Endothelial cell of umbilical vein (primary cell): ENCODE measurements around the gene ST6GALNAC4. TPM values are rescaled to one million over a fixed set of nuclear protein-coding genes. Genes with fewer than 3 reads are reported as not detected.

Source experiments
- BruUV-seq: library from RNA; stranded (reverse); fragments of 400-500 nt; replicated peaks from 2 replicates; lab custom pipeline; 2021; lab: Mats Ljungman, UMichigan
- CTCF ChIA-PET: fragments of 300-600, 350-600 bp; sonication (Branson Sonifier 250); formaldehyde crosslinking; loops from one replicate; lab custom pipeline; 2021; ENCODE audit warnings: antibody characterized with exemption, inconsistent platforms; lab: Charles Lee
- POLR2A ChIA-PET: fragments of 300-600, 350-600 bp; sonication (Branson Sonifier 250); formaldehyde crosslinking; loops from one replicate; lab custom pipeline; 2021; ENCODE audit warnings: antibody characterized with exemption, inconsistent platforms; lab: Charles Lee
- DNase-seq: peaks from one replicate; pipeline ENCODE4 v3.0.0-alpha.2; 2011; ENCODE audit warnings: low read depth, low spot score
- FAIRE-seq: peaks from 2 replicates; lab custom pipeline; 2011; peaks lifted over from hg19 to GRCh38; lab: Jason Lieb, UNC
- H2AFZ ChIP-seq: 2 replicates; pipeline ENCODE4 v1.6.0; 2012; ENCODE audit warnings: low read depth, low read length, control low read depth, inconsistent platforms
- H3K27ac ChIP-seq: 2 replicates; pipeline ENCODE4 v1.5.1; 2011; ENCODE audit warnings: low read depth, mild to moderate bottlenecking, control low read depth, low read length, moderate library complexity; ENCODE audit not compliant: insufficient read depth
- H3K27me3 ChIP-seq, 2 experiments: 2 replicates each; pipeline versions ENCODE4 v1.6.0 to v1.6.1; 2011; ENCODE audit warnings: low read length in 2 of 2, mixed read lengths in 1 of 2; ENCODE audit not compliant: control insufficient read depth in 2 of 2, insufficient read depth in 2 of 2
- H3K36me3 ChIP-seq, 2 experiments: 2 replicates in 1 of 2; 3 replicates in 1 of 2; pipeline ENCODE4 v1.5.1; 2011; ENCODE audit warnings: low read length in 2 of 2, mild to moderate bottlenecking in 1 of 2, moderate library complexity in 1 of 2; ENCODE audit not compliant: control insufficient read depth in 2 of 2, insufficient read depth in 2 of 2; ENCODE audit errors: extremely low read depth in 1 of 2
- H3K4me1 ChIP-seq: 3 replicates; pipeline ENCODE4 v1.5.1; 2011; ENCODE audit warnings: mild to moderate bottlenecking, low read length; ENCODE audit not compliant: control insufficient read depth, insufficient read depth; ENCODE audit errors: extremely low read depth
- H3K4me2 ChIP-seq: 2 replicates; pipeline ENCODE4 v1.6.1; 2011; ENCODE audit warnings: low read length, control low read depth, mixed read lengths; ENCODE audit not compliant: insufficient read depth
- H3K4me3 ChIP-seq, 3 experiments: fragments of 200-600 bp in 1 of 3; sonication (generic), shearing (Covaris generic) in 1 of 3; replicated peaks in 1 of 3; 2 replicates each; pipeline ENCODE4 v1.5.1; 2011 to 2016; ENCODE audit warnings: control low read depth in 3 of 3, low read length in 3 of 3, mild to moderate bottlenecking in 2 of 3, inconsistent platforms in 1 of 3, low read depth in 1 of 3, moderate library complexity in 1 of 3; ENCODE audit not compliant: insufficient read depth in 1 of 3
- H3K79me2 ChIP-seq: 2 replicates; pipeline ENCODE4 v1.6.0; 2012; ENCODE audit warnings: low read length, inconsistent platforms; ENCODE audit not compliant: control insufficient read depth, insufficient read depth
- H3K9ac ChIP-seq: replicated peaks from 2 replicates; pipeline ENCODE3; 2011; ENCODE audit warnings: low read length, control low read depth; ENCODE audit not compliant: insufficient read depth; ENCODE audit errors: extremely low read depth
- H3K9me1 ChIP-seq: replicated peaks from 3 replicates; pipeline ENCODE4 v1.6.0; 2011; ENCODE audit warnings: mild to moderate bottlenecking, low read length; ENCODE audit not compliant: control insufficient read depth, insufficient read depth; ENCODE audit errors: extremely low read depth
- H3K9me3 ChIP-seq: replicated peaks from 2 replicates; pipeline ENCODE4 v1.5.1; 2012; ENCODE audit warnings: low read length, inconsistent platforms; ENCODE audit not compliant: control insufficient read depth, insufficient read depth
- H4K20me1 ChIP-seq: replicated peaks from 2 replicates; pipeline ENCODE3; 2011; ENCODE audit warnings: mild to moderate bottlenecking, low read length; ENCODE audit not compliant: control insufficient read depth, insufficient read depth; ENCODE audit errors: extremely low read depth
- EZH2 ChIP-seq: IDR thresholded peaks from 2 replicates; pipeline ENCODE4 v1.6.1; 2012; ENCODE audit warnings: borderline replicate concordance, low read depth, mild to moderate bottlenecking, moderate library complexity, low read length, inconsistent platforms; ENCODE audit not compliant: severe bottlenecking
- FOS ChIP-seq: IDR thresholded peaks from 2 replicates; pipeline ENCODE4 v1.6.1; 2011; ENCODE audit warnings: mild to moderate bottlenecking, low read length, moderate library complexity, borderline replicate concordance; ENCODE audit not compliant: insufficient read depth
- GATA2 ChIP-seq: IDR thresholded peaks from 2 replicates; pipeline ENCODE4 v1.7.0; 2011; ENCODE audit warnings: low read depth, mild to moderate bottlenecking, moderate library complexity, mixed read lengths, low read length; ENCODE audit not compliant: insufficient read length, insufficient read depth
- JUN ChIP-seq: IDR thresholded peaks from 2 replicates; pipeline ENCODE4 v1.6.1; 2011; ENCODE audit warnings: borderline replicate concordance, low read depth; ENCODE audit not compliant: insufficient read length, insufficient read depth
- MYC ChIP-seq: IDR thresholded peaks from one replicate; pipeline ENCODE4 v1.6.1; 2011; ENCODE audit warnings: mild to moderate bottlenecking, low read depth, low read length
- POLR2A ChIP-seq: IDR thresholded peaks from 2 replicates; pipeline ENCODE4 v1.6.1; 2012; ENCODE audit warnings: low read depth, mild to moderate bottlenecking, control low read depth, low read length
- POLR2AphosphoS5 ChIP-seq: IDR thresholded peaks from 2 replicates; pipeline ENCODE4 v1.6.1; 2012; ENCODE audit warnings: low read depth, mild to moderate bottlenecking, control low read depth, low read length, moderate library complexity; ENCODE audit not compliant: insufficient read depth
- dilution Hi-C: fragments of 300-500 bp; cut with MboI; formaldehyde crosslinking; loops from one replicate; pipeline ENCODE4 v1.15.0; 2019; ENCODE audit warnings: low sequenced_read_pairs; ENCODE audit not compliant: extremely low pct_ligation_motif_present
- intact Hi-C: fragments of 100-400 bp; cut with micrococcal nuclease; formaldehyde crosslinking; loops from one replicate; pipeline ENCODE4 v1.10.0; 2022
- polyA plus RNA-seq, 4 experiments: library from polyadenylated mRNA; depleted of rRNA in 3 of 4; stranded (reverse) in 3 of 4; unstranded in 1 of 4; fragments of >200 nt; gene quantifications; 2 replicates each; pipeline versions ENCODE4 v1.2.1 to v1.2.3, GENCODE V29; 2011 to 2012; ENCODE audit warnings: missing spikeins in 1 of 4
- total RNA-seq: library from RNA; stranded (reverse); gene quantifications from 2 replicates; pipeline ENCODE4 v1.2.3, GENCODE V29; 2021
- TF ChIP-seq, protein P1 (sequence below): IDR thresholded peaks from 2 replicates; pipeline ENCODE4 v1.6.1; 2011; ENCODE audit not compliant: insufficient read depth, insufficient read length
- TF ChIP-seq, protein P2 (sequence below), 2 donors: IDR thresholded peaks; 1 replicate in 1 of 2; 2 replicates in 1 of 2; pipeline ENCODE4 v1.5.1; 2011; ENCODE audit warnings: low read length in 2 of 2, mild to moderate bottlenecking in 2 of 2, moderate library complexity in 2 of 2, control low read depth in 1 of 2, inconsistent platforms in 1 of 2, low read depth in 1 of 2; ENCODE audit not compliant: insufficient read depth in 1 of 2; ENCODE audit errors: extremely low read depth in 1 of 2

ST6GALNAC4 gene
- total and polyA plus RNA-seq, 2 donors (not counting 3 experiments of a cell fraction or from before 2014, with no cell fraction given), result 45.9 to 85.3 TPM

- no peak overlapping the region for H3K27ac ChIP-seq
- TF ChIP-seq EZH2 (peak; percentile 64), MYC (no peak)
- H3K4me3 ChIP-seq, result no peak overlapping the region
- no peaks in the 10 kb centered on the region for H3K79me2 ChIP-seq
- FAIRE-seq (no peak), DNase-seq (no peak)
- peaks cover 17% of the 10 kb centered on the region for H3K4me1 ChIP-seq
- H2AFZ ChIP-seq, result peak overlapping the region; percentile 52
- no peaks in the 10 kb centered on the region for H3K36me3 ChIP-seq
- peak overlapping the region; percentile 10 for H3K4me2 ChIP-seq
- intact Hi-C loops (no loop called here), dilution Hi-C loops (no loop called here)
- H3K9ac ChIP-seq, result no peak overlapping the region
- no TSS peak for BruUV-seq
- POLR2A ChIA-PET, result no interaction called here
- H3K9me3 ChIP-seq, result no peaks in the 10 kb centered on the region
- peaks cover 3 to 6% of the 10 kb centered on the region in 2 experiments for H3K27me3 ChIP-seq
- H3K9me1 ChIP-seq, result no peaks in the 10 kb centered on the region
- CTCF ChIA-PET, result interaction anchor here (0.6 to 1.2 kb wide), 2 partner anchors 16 to 39 kb away, joined by 3 read pairs; no protein-coding TSS in a partner anchor
- H4K20me1 ChIP-seq, result no peaks in the 10 kb centered on the region
Measured at GRCh38 chr9:127927201-127927987, 10.6 kb upstream of the ST6GALNAC4 start.

GRCh38 chr9:127926906-127927200 is 10.0 kb upstream of the ST6GALNAC4 start:
- POLR2A ChIA-PET, result no interaction called here
- no peaks in the 10 kb centered on the region for H3K9me1 ChIP-seq
- H3K27me3 ChIP-seq, result peaks cover 3 to 6% of the 10 kb centered on the region in 2 experiments
- no peaks in the 10 kb centered on the region for H3K9me3 ChIP-seq
- peaks cover 18% of the 10 kb centered on the region for H3K4me1 ChIP-seq
- TF ChIP-seq, protein P1, sequence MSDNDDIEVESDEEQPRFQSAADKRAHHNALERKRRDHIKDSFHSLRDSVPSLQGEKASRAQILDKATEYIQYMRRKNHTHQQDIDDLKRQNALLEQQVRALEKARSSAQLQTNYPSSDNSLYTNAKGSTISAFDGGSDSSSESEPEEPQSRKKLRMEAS, result no peak
- TF ChIP-seq JUN, result no peak
- no peak for TF ChIP-seq GATA2
- no peak for TF ChIP-seq POLR2A
- TF ChIP-seq POLR2AphosphoS5, result no peak
- TF ChIP-seq FOS, result no peak
- TF ChIP-seq, protein P2, sequence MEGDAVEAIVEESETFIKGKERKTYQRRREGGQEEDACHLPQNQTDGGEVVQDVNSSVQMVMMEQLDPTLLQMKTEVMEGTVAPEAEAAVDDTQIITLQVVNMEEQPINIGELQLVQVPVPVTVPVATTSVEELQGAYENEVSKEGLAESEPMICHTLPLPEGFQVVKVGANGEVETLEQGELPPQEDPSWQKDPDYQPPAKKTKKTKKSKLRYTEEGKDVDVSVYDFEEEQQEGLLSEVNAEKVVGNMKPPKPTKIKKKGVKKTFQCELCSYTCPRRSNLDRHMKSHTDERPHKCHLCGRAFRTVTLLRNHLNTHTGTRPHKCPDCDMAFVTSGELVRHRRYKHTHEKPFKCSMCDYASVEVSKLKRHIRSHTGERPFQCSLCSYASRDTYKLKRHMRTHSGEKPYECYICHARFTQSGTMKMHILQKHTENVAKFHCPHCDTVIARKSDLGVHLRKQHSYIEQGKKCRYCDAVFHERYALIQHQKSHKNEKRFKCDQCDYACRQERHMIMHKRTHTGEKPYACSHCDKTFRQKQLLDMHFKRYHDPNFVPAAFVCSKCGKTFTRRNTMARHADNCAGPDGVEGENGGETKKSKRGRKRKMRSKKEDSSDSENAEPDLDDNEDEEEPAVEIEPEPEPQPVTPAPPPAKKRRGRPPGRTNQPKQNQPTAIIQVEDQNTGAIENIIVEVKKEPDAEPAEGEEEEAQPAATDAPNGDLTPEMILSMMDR (IDR thresholded peaks at IDR 0.05; ENCODE audit: extremely low read depth in 1 of 2, insufficient read depth in 1 of 2, low read depth in 1 of 2, low read length in 2 of 2), result no peak
- TF ChIP-seq MYC, result no peak
- TF ChIP-seq EZH2, result no peak
- no peak overlapping the region for H3K9ac ChIP-seq
- CTCF ChIA-PET, result interaction anchor here (0.9 to 1.2 kb wide), 2 partner anchors 14 to 17 kb away, joined by 3 read pairs; no protein-coding TSS in a partner anchor
- BruUV-seq, result no TSS peak
- no peaks in the 10 kb centered on the region for H3K79me2 ChIP-seq
- peak overlapping the region; percentile 10 for H3K4me2 ChIP-seq
- H2AFZ ChIP-seq, result peak overlapping the region; percentile 52
- intact Hi-C loops (no loop called here), dilution Hi-C loops (no loop called here)
- H3K27ac ChIP-seq, result no peak overlapping the region
- no peaks in the 10 kb centered on the region for H3K36me3 ChIP-seq
- no peak for FAIRE-seq
- H4K20me1 ChIP-seq, result no peaks in the 10 kb centered on the region
- H3K4me3 ChIP-seq, result no peak overlapping the region
- DNase-seq, result no peak
